Hypothalamus (tissue), 51 donors: ENCODE measurements around the gene FRMD4A.
A peak's percentile ranks its signal among the peaks of the same experiment; 100 is the strongest.

Experiments
- DNase-seq, 51 donors: peaks; one replicate each; lab custom pipeline; 2025; lab: John Stamatoyannopoulos, UW

The FRMD4A gene

GRCh38 chr10:14195433-14195832 is 135.3 kb downstream of the FRMD4A start:
- DNase-seq: no peak

- DNase-seq: no peak
Observed at GRCh38 chr10:14192746-14193145, 138.0 kb downstream of the FRMD4A start.

- DNase-seq: no peak
Observed at GRCh38 chr10:14191871-14192270, 138.9 kb downstream of the FRMD4A start.

- DNase-seq: no peak
Observed at GRCh38 chr10:14191407-14191806, 139.3 kb downstream of the FRMD4A start.

- no peak for DNase-seq
Observed at GRCh38 chr10:14190702-14191101, 140.0 kb downstream of the FRMD4A start.

GRCh38 chr10:14186245-14186644 is 144.5 kb downstream of the FRMD4A start:
- DNase-seq: no peak

- DNase-seq: no peak
Observed at GRCh38 chr10:14185316-14186045, 145.2 kb downstream of the FRMD4A start.

- no peak for DNase-seq
Observed at GRCh38 chr10:14184841-14185315, 145.8 kb downstream of the FRMD4A start.

GRCh38 chr10:14182781-14183180 is 147.9 kb downstream of the FRMD4A start:
- DNase-seq: no peak

- DNase-seq: no peak
Observed at GRCh38 chr10:14181567-14181936, 149.2 kb downstream of the FRMD4A start.

GRCh38 chr10:14180911-14181566 is 149.7 kb downstream of the FRMD4A start:
- DNase-seq: no peak

GRCh38 chr10:14179251-14179650 is 151.5 kb downstream of the FRMD4A start:
- DNase-seq: no peak

GRCh38 chr10:14173706-14174594 is 156.8 kb downstream of the FRMD4A start:
- DNase-seq: peak in 30 of 51 donors; percentile 4 to 81 (median 38)

- DNase-seq: peak in 1 of 51 donors; percentile 45
Observed at GRCh38 chr10:14173391-14173705, 157.4 kb downstream of the FRMD4A start.

- peak in 3 of 51 donors; percentile 13 to 20 (median 13) for DNase-seq
Observed at GRCh38 chr10:14172336-14172950, 158.3 kb downstream of the FRMD4A start.

- no peak for DNase-seq
Observed at GRCh38 chr10:14171336-14171735, 159.4 kb downstream of the FRMD4A start.

- DNase-seq: peak in 2 of 51 donors; percentile 5 to 11
Observed at GRCh38 chr10:14163377-14164086, 167.2 kb downstream of the FRMD4A start.

- no peak for DNase-seq
Observed at GRCh38 chr10:14162629-14163344, 167.9 kb downstream of the FRMD4A start.

GRCh38 chr10:14162061-14162460 is 168.7 kb downstream of the FRMD4A start:
- DNase-seq: no peak

GRCh38 chr10:14160299-14160698 is 170.4 kb downstream of the FRMD4A start:
- DNase-seq: no peak
